ENCODE results near the gene IGF2BP1.

Gene IGF2BP1

DNA sequence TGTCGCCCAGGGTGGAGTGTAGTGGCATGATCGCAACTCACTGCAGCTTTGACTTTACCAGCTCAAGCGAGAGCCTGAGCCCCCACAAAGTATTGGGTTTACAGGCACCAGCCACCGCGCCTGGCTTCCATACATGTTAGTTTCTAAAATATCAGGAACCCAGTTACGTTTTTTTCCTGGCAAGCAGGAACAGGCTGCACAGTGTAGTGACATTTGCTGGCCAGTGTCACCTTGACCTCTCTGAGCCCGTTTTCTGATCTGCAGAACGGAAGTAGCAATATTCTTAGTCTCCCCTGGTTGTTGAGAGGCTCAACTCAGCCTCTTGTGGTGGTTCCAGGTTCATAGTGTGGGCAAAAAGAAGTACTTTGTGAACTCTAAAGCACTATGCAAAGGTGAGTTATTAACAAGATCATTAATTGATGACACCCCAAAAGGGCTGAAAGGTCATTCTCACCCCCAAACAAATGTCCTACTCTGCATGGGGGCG lies 15.6 kb downstream of the IGF2BP1 start:
- Histone ChIP-seq H3K9me3 (ENCODE audit: control insufficient read depth in 2 of 2, low read length in 2 of 2) (no peaks in the 10 kb centered on the region), H3K27me3 (ENCODE audit: control insufficient read depth in 1 of 2, insufficient read depth in 2 of 2, low read length in 2 of 2) (peaks cover 44 to 54% of the 10 kb centered on the region in 2 donors)

DNA sequence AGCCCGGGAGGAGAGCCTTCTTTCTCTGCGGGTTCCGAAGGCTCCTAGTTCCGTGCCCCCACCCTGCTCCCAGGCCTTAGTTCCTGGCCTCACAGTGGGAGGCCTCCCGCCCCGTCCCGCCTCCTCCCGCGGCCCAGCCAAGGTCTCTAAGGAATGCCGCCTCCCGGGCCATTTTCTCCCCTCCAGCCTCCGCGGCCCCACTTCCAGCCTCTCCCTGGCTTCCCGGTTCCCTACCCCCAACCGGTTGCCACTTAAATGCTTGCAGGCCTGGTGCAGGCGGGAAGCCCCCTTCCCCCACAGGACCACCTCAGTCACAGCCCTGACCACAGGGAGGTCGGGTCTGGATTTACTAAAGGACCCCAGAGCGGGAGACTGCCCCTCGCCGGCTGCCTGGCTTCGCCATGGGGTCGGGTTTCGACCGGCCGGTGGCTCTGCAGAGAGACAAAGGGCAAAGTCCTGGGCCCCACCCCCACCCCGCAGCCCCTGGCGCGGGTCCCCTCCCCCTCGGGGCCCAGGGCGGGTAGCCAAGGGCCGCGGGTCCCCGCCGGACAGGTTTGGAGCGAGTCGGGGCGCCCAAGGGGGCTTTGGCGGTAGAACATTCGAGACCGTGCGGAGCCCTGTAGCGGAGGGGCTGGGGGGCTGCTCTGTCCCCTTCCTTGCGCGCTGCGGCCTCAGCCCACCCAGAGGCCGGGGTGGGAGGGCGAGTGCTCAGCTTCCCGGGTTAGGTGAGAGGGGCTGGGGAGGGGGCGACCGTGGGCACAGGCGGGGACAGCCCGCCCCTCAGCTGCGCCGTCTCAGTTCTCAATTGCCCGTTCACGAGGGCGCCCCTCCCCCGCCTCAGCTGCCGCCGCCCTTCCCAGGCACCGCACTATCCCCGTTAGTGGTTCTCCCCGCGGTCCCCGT lies 16.4 kb downstream of the IGF2BP1 start:
- Histone ChIP-seq H3K27ac (ENCODE audit: low read length) (no peak overlapping the region), H3K9ac (ENCODE audit: low read length in 2 of 2) (no peak overlapping the region), H3K36me3 (ENCODE audit: control insufficient read depth in 2 of 2, insufficient read depth in 2 of 2, low read length in 2 of 2) (no peaks in the 10 kb centered on the region), H3K4me3 (ENCODE audit: low read length in 2 of 2) (no peak overlapping the region), H3K9me3 (ENCODE audit: control insufficient read depth in 2 of 2, low read length in 2 of 2) (no peaks in the 10 kb centered on the region), H3K4me1 (ENCODE audit: control insufficient read depth, insufficient read depth, low read length) (peaks cover 16% of the 10 kb centered on the region), H3K27me3 (ENCODE audit: control insufficient read depth in 1 of 2, insufficient read depth in 2 of 2, low read length in 2 of 2) (peaks cover 49 to 54% of the 10 kb centered on the region in 2 donors)

More for the DNA sequence above, 15.6 kb downstream of the IGF2BP1 start:
- Histone ChIP-seq H3K4me1 (ENCODE audit: control insufficient read depth, insufficient read depth, low read length) (peaks cover 16% of the 10 kb centered on the region), H3K9ac (ENCODE audit: low read length in 2 of 2) (no peak overlapping the region), H3K36me3 (ENCODE audit: control insufficient read depth in 2 of 2, insufficient read depth in 2 of 2, low read length in 2 of 2) (no peaks in the 10 kb centered on the region), H3K27ac (ENCODE audit: low read length) (no peak overlapping the region), H3K4me3 (ENCODE audit: low read length in 2 of 2) (no peak overlapping the region)

GRCh38 chr17:49015179-49015923 lies 18.2 kb downstream of the IGF2BP1 start:
- Histone ChIP-seq H3K27me3 (ENCODE audit: control insufficient read depth in 1 of 2, insufficient read depth in 2 of 2, low read length in 2 of 2) (peaks cover 47 to 55% of the 10 kb centered on the region in 2 donors), H3K9ac (ENCODE audit: low read length in 2 of 2) (no peak overlapping the region), H3K4me1 (ENCODE audit: control insufficient read depth, insufficient read depth, low read length) (peaks cover 16% of the 10 kb centered on the region), H3K27ac (ENCODE audit: low read length) (no peak overlapping the region), H3K36me3 (ENCODE audit: control insufficient read depth in 2 of 2, insufficient read depth in 2 of 2, low read length in 2 of 2) (no peaks in the 10 kb centered on the region), H3K9me3 (ENCODE audit: control insufficient read depth in 2 of 2, low read length in 2 of 2) (no peaks in the 10 kb centered on the region), H3K4me3 (ENCODE audit: low read length in 2 of 2) (no peak overlapping the region)

GRCh38 chr17:49015924-49016774 lies 19.0 kb downstream of the IGF2BP1 start:
- Histone ChIP-seq H3K9me3 (ENCODE audit: control insufficient read depth in 2 of 2, low read length in 2 of 2) (no peaks in the 10 kb centered on the region), H3K4me1 (ENCODE audit: control insufficient read depth, insufficient read depth, low read length) (peaks cover 16% of the 10 kb centered on the region), H3K36me3 (ENCODE audit: control insufficient read depth in 2 of 2, insufficient read depth in 2 of 2, low read length in 2 of 2) (no peaks in the 10 kb centered on the region), H3K27me3 (ENCODE audit: control insufficient read depth in 1 of 2, insufficient read depth in 2 of 2, low read length in 2 of 2) (peaks cover 44 to 54% of the 10 kb centered on the region in 2 donors), H3K27ac (ENCODE audit: low read length) (no peak overlapping the region), H3K9ac (ENCODE audit: low read length in 2 of 2) (no peak overlapping the region), H3K4me3 (ENCODE audit: low read length in 2 of 2) (no peak overlapping the region)

DNA sequence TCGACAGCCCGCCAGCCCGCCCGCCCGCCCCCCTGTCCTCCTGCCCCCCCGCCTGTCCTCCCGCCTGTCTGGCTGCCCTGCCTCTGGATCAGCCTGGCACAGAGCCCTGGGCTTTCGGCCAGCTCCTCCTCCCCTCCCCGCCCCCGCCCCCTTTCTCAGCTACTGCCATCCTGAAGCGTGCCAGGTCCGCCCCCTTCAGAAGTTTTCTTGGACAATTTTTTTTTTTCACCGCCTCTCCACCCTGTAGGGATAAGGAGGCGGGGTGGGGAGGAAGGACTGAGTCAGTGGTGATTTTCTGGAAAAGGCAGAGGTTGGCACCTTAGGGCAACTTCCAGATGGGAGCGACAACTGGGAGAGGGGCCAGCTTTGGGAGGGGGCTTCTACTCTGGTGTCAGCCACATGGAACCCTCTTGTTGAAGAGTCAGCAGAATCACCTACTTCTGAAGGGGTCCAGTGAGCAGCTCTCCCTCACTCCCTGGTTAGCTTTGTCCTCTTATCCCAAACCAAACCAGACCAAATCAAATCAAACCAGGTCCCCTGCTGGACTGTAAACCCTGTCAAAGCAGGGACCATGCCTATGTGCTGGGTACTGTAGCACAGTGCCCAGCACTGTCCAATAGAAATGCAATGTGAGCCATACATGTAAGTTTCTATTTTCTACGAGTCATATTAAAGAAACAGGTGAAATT lies 19.7 kb downstream of the IGF2BP1 start:
- Histone ChIP-seq H3K27ac (ENCODE audit: low read length) (no peak overlapping the region), H3K4me3 (ENCODE audit: low read length in 2 of 2) (no peak overlapping the region), H3K9ac (ENCODE audit: low read length in 2 of 2) (no peak overlapping the region), H3K27me3 (ENCODE audit: control insufficient read depth in 1 of 2, insufficient read depth in 2 of 2, low read length in 2 of 2) (peaks cover 43 to 48% of the 10 kb centered on the region in 2 donors), H3K4me1 (ENCODE audit: control insufficient read depth, insufficient read depth, low read length) (peaks cover 16% of the 10 kb centered on the region), H3K9me3 (ENCODE audit: control insufficient read depth in 2 of 2, low read length in 2 of 2) (no peaks in the 10 kb centered on the region), H3K36me3 (ENCODE audit: control insufficient read depth in 2 of 2, insufficient read depth in 2 of 2, low read length in 2 of 2) (no peaks in the 10 kb centered on the region)

DNA sequence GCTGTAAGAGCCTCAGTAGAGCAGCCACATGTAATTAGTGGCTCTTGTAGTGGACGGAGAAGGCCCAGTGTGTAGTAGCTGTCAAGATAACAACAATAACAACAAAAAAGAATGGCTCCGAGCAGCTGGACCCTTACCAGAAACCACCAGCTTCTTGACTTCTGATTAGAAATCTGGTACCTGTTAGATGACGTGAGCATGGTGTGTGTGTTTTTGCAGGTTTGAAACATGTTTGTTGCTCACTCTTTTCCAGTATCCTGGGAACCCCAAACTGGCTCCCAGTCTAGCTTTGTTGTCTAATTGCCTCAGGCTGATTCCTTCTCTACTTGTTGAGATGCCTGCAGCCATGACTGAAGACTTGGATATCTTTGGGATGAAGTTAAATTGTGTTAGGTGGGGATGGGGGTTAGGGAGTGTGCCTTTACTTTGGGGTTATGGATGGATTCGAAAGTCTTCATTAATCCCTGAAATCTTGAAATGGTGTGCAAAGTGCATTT lies 21.0 kb downstream of the IGF2BP1 start:
- no peak overlapping the region for H3K27ac ChIP-seq (ENCODE audit: low read length)
- H3K4me1 ChIP-seq (ENCODE audit: control insufficient read depth, insufficient read depth, low read length), result peaks cover 16% of the 10 kb centered on the region
- H3K9ac ChIP-seq (ENCODE audit: low read length in 2 of 2), result no peak overlapping the region
- H3K4me3 ChIP-seq (ENCODE audit: low read length in 2 of 2), result no peak overlapping the region
- H3K36me3 ChIP-seq (ENCODE audit: control insufficient read depth in 2 of 2, insufficient read depth in 2 of 2, low read length in 2 of 2), result no peaks in the 10 kb centered on the region
- no peaks in the 10 kb centered on the region for H3K9me3 ChIP-seq (ENCODE audit: control insufficient read depth in 2 of 2, low read length in 2 of 2)
- H3K27me3 ChIP-seq (ENCODE audit: control insufficient read depth in 1 of 2, insufficient read depth in 2 of 2, low read length in 2 of 2), result peaks cover 35 to 36% of the 10 kb centered on the region in 2 donors

GRCh38 chr17:49018748-49019147 lies 21.6 kb downstream of the IGF2BP1 start:
- Histone ChIP-seq H3K9me3 (ENCODE audit: control insufficient read depth in 2 of 2, low read length in 2 of 2) (no peaks in the 10 kb centered on the region), H3K27me3 (ENCODE audit: control insufficient read depth in 1 of 2, insufficient read depth in 2 of 2, low read length in 2 of 2) (peaks cover 29 to 33% of the 10 kb centered on the region in 2 donors), H3K4me1 (ENCODE audit: control insufficient read depth, insufficient read depth, low read length) (peaks cover 11% of the 10 kb centered on the region), H3K4me3 (ENCODE audit: low read length in 2 of 2) (no peak overlapping the region), H3K9ac (ENCODE audit: low read length in 2 of 2) (no peak overlapping the region), H3K27ac (ENCODE audit: low read length) (no peak overlapping the region), H3K36me3 (ENCODE audit: control insufficient read depth in 2 of 2, insufficient read depth in 2 of 2, low read length in 2 of 2) (no peaks in the 10 kb centered on the region)

- H3K27me3 ChIP-seq (ENCODE audit: control insufficient read depth in 1 of 2, insufficient read depth in 2 of 2, low read length in 2 of 2), result peaks cover 17 to 18% of the 10 kb centered on the region in 2 donors
- H3K27ac ChIP-seq (ENCODE audit: low read length), result no peak overlapping the region
- H3K9me3 ChIP-seq (ENCODE audit: control insufficient read depth in 2 of 2, low read length in 2 of 2), result no peaks in the 10 kb centered on the region
- H3K36me3 ChIP-seq (ENCODE audit: control insufficient read depth in 2 of 2, insufficient read depth in 2 of 2, low read length in 2 of 2), result no peaks in the 10 kb centered on the region
- peaks cover 9% of the 10 kb centered on the region for H3K4me1 ChIP-seq (ENCODE audit: control insufficient read depth, insufficient read depth, low read length)
- H3K9ac ChIP-seq (ENCODE audit: low read length in 2 of 2), result no peak overlapping the region
- H3K4me3 ChIP-seq (ENCODE audit: low read length in 2 of 2), result no peak overlapping the region
These were observed 23.4 kb downstream of the IGF2BP1 start for GRCh38 chr17:49020609-49021008.

DNA sequence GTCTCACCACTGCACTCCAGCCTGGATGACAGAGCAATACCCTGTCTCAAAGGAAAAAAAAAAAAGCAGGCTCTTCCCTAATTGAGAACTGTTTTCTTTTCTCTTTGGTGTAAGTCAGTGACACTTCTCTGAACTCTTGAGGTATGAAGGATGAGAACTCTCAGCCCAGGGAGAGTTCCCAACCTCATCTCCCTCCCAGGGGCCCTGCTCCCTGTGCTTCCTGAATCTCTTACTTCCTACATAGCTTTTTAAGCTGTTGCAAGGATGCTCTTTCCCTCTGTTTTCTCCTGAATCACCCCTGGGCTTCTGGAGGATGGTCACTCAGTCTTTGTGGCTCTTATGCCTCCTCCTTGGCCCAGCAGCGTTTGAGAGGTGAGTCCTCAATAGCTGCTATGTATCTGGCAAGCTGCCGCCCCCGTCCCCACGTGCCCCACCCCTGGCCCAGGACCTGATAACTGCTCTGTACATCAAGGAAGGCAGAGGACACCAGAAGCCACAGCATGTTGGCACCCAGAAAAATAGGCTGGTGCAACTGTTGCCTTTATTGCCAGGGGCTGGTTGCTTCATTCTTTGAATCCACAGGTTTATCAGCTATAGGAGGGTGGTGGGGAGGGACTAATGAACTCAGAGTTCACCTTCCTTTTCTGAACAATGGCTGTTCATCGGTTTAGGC lies 24.0 kb downstream of the IGF2BP1 start:
- H3K9ac ChIP-seq (ENCODE audit: low read length in 2 of 2), result no peak overlapping the region
- H3K9me3 ChIP-seq (ENCODE audit: control insufficient read depth in 2 of 2, low read length in 2 of 2), result no peaks in the 10 kb centered on the region
- H3K4me3 ChIP-seq (ENCODE audit: low read length in 2 of 2), result no peak overlapping the region
- no peak overlapping the region for H3K27ac ChIP-seq (ENCODE audit: low read length)
- no peaks in the 10 kb centered on the region for H3K36me3 ChIP-seq (ENCODE audit: control insufficient read depth in 2 of 2, insufficient read depth in 2 of 2, low read length in 2 of 2)
- peaks cover 11 to 12% of the 10 kb centered on the region in 2 donors for H3K27me3 ChIP-seq (ENCODE audit: control insufficient read depth in 1 of 2, insufficient read depth in 2 of 2, low read length in 2 of 2)
- peaks cover 7% of the 10 kb centered on the region for H3K4me1 ChIP-seq (ENCODE audit: control insufficient read depth, insufficient read depth, low read length)

All from stomach smooth muscle (tissue), 2 donors.